OCI-LY1 (cell line): Measurements from ENCODE around the gene OR6B2.

ENCODE experiments used
- H2AFZ ChIP-seq: fragments of 200-600 bp; sonication (generic), shearing (Covaris generic); 2 replicates; pipeline ENCODE4 v1.6.0; 2014; ENCODE audit warnings: antibody characterized with exemption, mild to moderate bottlenecking, low read length
- H3F3A ChIP-seq: fragments of 200-600 bp; sonication (generic), shearing (Covaris generic); 2 replicates; pipeline ENCODE4 v1.6.0; 2014; ENCODE audit warnings: mild to moderate bottlenecking, antibody characterized with exemption, low read length, moderate library complexity; ENCODE audit not compliant: insufficient read depth
- H3K27ac ChIP-seq: fragments of 200-600 bp; sonication (generic); 2 replicates; pipeline ENCODE4 v1.5.1; 2014; ENCODE audit warnings: low read length, mixed run types, mild to moderate bottlenecking, low read depth; ENCODE audit not compliant: poor library complexity, severe bottlenecking
- H3K27me3 ChIP-seq: fragments of 200-600 bp; sonication (generic); 2 replicates; pipeline ENCODE4 v1.6.0; 2014; ENCODE audit warnings: antibody characterized with exemption, mild to moderate bottlenecking, low read length, moderate library complexity; ENCODE audit not compliant: insufficient read depth
- H3K36me3 ChIP-seq: fragments of 200-600 bp; sonication (generic); 2 replicates; pipeline ENCODE4 v1.6.1; 2014; ENCODE audit warnings: mild to moderate bottlenecking, antibody characterized with exemption, low read length, moderate library complexity, mixed read lengths; ENCODE audit not compliant: insufficient read depth
- H3K4me1 ChIP-seq: fragments of 200-600 bp; sonication (generic); 2 replicates; pipeline ENCODE4 v1.5.1; 2014; ENCODE audit warnings: mild to moderate bottlenecking, low read length, moderate library complexity; ENCODE audit not compliant: insufficient read depth, severe bottlenecking
- H3K4me2 ChIP-seq: fragments of 200-600 bp; sonication (generic), shearing (Covaris generic); 2 replicates; pipeline ENCODE4 v1.6.1; 2014; ENCODE audit warnings: low read length
- H3K4me3 ChIP-seq: fragments of 200-600 bp; sonication (generic); 2 replicates; pipeline ENCODE4 v1.5.1; 2014; ENCODE audit warnings: low read length, low read depth, mild to moderate bottlenecking, mixed read lengths; ENCODE audit not compliant: poor library complexity, severe bottlenecking
- H3K79me2 ChIP-seq: fragments of 200-600 bp; shearing (Covaris generic); 2 replicates; pipeline ENCODE4 v1.6.1; 2016; ENCODE audit warnings: mixed run types, low read length, mixed read lengths; ENCODE audit not compliant: insufficient read depth
- H3K9ac ChIP-seq: fragments of 200-600 bp; sonication (generic), shearing (Covaris generic); 2 replicates; pipeline ENCODE4 v1.6.1; 2014; ENCODE audit warnings: mild to moderate bottlenecking, low read length, mixed read lengths
- H3K9me2 ChIP-seq: fragments of 200-600 bp; sonication (generic), shearing (Covaris generic); 2 replicates; pipeline ENCODE4 v1.6.1; 2014; ENCODE audit warnings: low read depth, mild to moderate bottlenecking, low read length, mixed read lengths
- H3K9me3 ChIP-seq: fragments of 200-600 bp; shearing (Covaris generic); 2 replicates; pipeline ENCODE4 v1.6.1; 2014; ENCODE audit warnings: low read length, mixed read lengths
- H4K20me1 ChIP-seq: fragments of 200-600 bp; sonication (generic), shearing (Covaris generic); 2 replicates; pipeline ENCODE4 v1.6.0; 2016; ENCODE audit warnings: mild to moderate bottlenecking, low read length; ENCODE audit not compliant: insufficient read depth
- CTCF ChIP-seq: fragments of 200-600 bp; sonication (generic), shearing (Covaris generic); IDR thresholded peaks from 2 replicates; pipeline ENCODE4 v1.5.1; 2017; ENCODE audit warnings: mild to moderate bottlenecking, antibody characterized with exemption, low read length, moderate library complexity, mixed read lengths
- EZH2 ChIP-seq: fragments of 200-600 bp; sonication (generic), shearing (Covaris generic); IDR thresholded peaks from 2 replicates; pipeline ENCODE4 v1.8.0; 2017; ENCODE audit warnings: borderline replicate concordance, mixed run types, mild to moderate bottlenecking, antibody characterized with exemption, low read length, moderate library complexity, mixed read lengths

The OR6B2 gene

GRCh38 chr2:240030379-240031094, at the start of gene OR6B2:
OR6B2 (minus strand) TSS chr2:240030429; CDS start chr2:240030429, 0 bp downstream.
- H4K20me1 ChIP-seq, result no peaks in the 10 kb centered on the region
- H2AFZ ChIP-seq, result no peak within 1 kb of the TSS
- no peak within 1 kb of the TSS for H3K27ac ChIP-seq
- H3K9me2 ChIP-seq, result no peaks in the 10 kb centered on the region
- no peaks in the 10 kb centered on the region for H3K36me3 ChIP-seq
- no peaks in the 10 kb centered on the region for H3K27me3 ChIP-seq
- H3F3A ChIP-seq, result no peaks in the 10 kb centered on the region
- H3K9me3 ChIP-seq, result no peaks in the 10 kb centered on the region
- no peak within 1 kb of the TSS for H3K4me2 ChIP-seq
- no peak within 1 kb of the TSS for H3K9ac ChIP-seq
- H3K4me3 ChIP-seq, result no peak within 1 kb of the TSS
- H3K79me2 ChIP-seq, result no peaks in the 10 kb centered on the region
- H3K4me1 ChIP-seq, result no peaks in the 10 kb centered on the region
- TF ChIP-seq EZH2 (no peak), CTCF (no peak)

GRCh38 chr2:240078631-240079030, 48.4 kb upstream of the OR6B2 start:
- H3K27me3 ChIP-seq, result no peaks in the 10 kb centered on the region
- H3K9me3 ChIP-seq, result peaks cover 16% of the 10 kb centered on the region
- H4K20me1 ChIP-seq, result no peaks in the 10 kb centered on the region
- no peak overlapping the region for H3K4me2 ChIP-seq
- H3K36me3 ChIP-seq, result no peaks in the 10 kb centered on the region
- H2AFZ ChIP-seq, result no peak overlapping the region
- no peaks in the 10 kb centered on the region for H3K9me2 ChIP-seq
- H3K27ac ChIP-seq, result no peak overlapping the region
- H3F3A ChIP-seq, result no peaks in the 10 kb centered on the region
- no peak overlapping the region for H3K9ac ChIP-seq
- TF ChIP-seq CTCF, result no peak
- no peak for TF ChIP-seq EZH2
- no peak overlapping the region for H3K4me3 ChIP-seq
- no peaks in the 10 kb centered on the region for H3K4me1 ChIP-seq
- no peaks in the 10 kb centered on the region for H3K79me2 ChIP-seq

- no peaks in the 10 kb centered on the region for H3F3A ChIP-seq
- no peak overlapping the region for H2AFZ ChIP-seq
- no peak overlapping the region for H3K27ac ChIP-seq
- no peaks in the 10 kb centered on the region for H3K79me2 ChIP-seq
- H3K4me2 ChIP-seq, result no peak overlapping the region
- H3K27me3 ChIP-seq, result no peaks in the 10 kb centered on the region; the same call in 1 of the 2 replicates
- H3K9me3 ChIP-seq, result peaks cover 16% of the 10 kb centered on the region
- no peaks in the 10 kb centered on the region for H3K4me1 ChIP-seq
- H3K36me3 ChIP-seq, result no peaks in the 10 kb centered on the region
- no peaks in the 10 kb centered on the region for H4K20me1 ChIP-seq
- no peak overlapping the region for H3K4me3 ChIP-seq
- TF ChIP-seq CTCF (no peak), EZH2 (no peak)
- H3K9me2 ChIP-seq, result no peaks in the 10 kb centered on the region
- no peak overlapping the region for H3K9ac ChIP-seq
Observed at GRCh38 chr2:240077442-240077841, 47.2 kb upstream of the OR6B2 start.
